Stimulated activated memory B cell treated with anti-CD40 and anti-IgM and Interleukin-4, amounts not matched to agents 10 μg/mL and 1 μg/mL and 100 μg/mL, for 72 hours (primary cell): ENCODE measurements around the gene ADARB2.

Source experiments
- ATAC-seq: fragments of 150-1000 bp; cut with Tn5 transposase; 2 replicates; pipeline ENCODE4 v1.10.0; 2021
- H3K27ac Mint-ChIP-seq: one replicate; pipeline ENCODE4 v1.8.0; 2022; ENCODE audit warnings: mild to moderate bottlenecking, mixed read lengths
- H3K27me3 Mint-ChIP-seq: one replicate; pipeline ENCODE4 v1.8.0; 2022; ENCODE audit warnings: mixed read lengths
- H3K36me3 Mint-ChIP-seq: one replicate; pipeline ENCODE4 v1.8.0; 2022; ENCODE audit warnings: mixed read lengths
- H3K4me1 Mint-ChIP-seq: one replicate; pipeline ENCODE4 v1.8.0; 2022; ENCODE audit warnings: mixed read lengths
- H3K4me3 Mint-ChIP-seq: one replicate; pipeline ENCODE4 v1.8.0; 2022; ENCODE audit warnings: mild to moderate bottlenecking, moderate library complexity, mixed read lengths
- H3K9me3 Mint-ChIP-seq: one replicate; pipeline ENCODE4 v1.8.0; 2022; ENCODE audit warnings: mixed read lengths

Gene ADARB2

GRCh38 chr10:1744524-1744923, 7.2 kb upstream of the ADARB2 start:
- Mint-ChIP-seq H3K9me3 (peaks cover 9% of the 10 kb centered on the region), H3K4me3 (no peak overlapping the region), H3K27ac (no peak overlapping the region), H3K27me3 (peaks cover 61% of the 10 kb centered on the region), H3K4me1 (no peaks in the 10 kb centered on the region), H3K36me3 (peaks cover 3% of the 10 kb centered on the region)
- ATAC-seq, result no peak

- Mint-ChIP-seq H3K4me1 (peaks cover under 1% of the 10 kb centered on the region), H3K27ac (no peak overlapping the region), H3K27me3 (peaks cover 71% of the 10 kb centered on the region), H3K4me3 (no peak overlapping the region), H3K36me3 (no peaks in the 10 kb centered on the region), H3K9me3 (no peaks in the 10 kb centered on the region)
- no peak for ATAC-seq
These were observed 5.8 kb upstream of the ADARB2 start for GRCh38 chr10:1743141-1743540.

GRCh38 chr10:1741450-1741849, 4.1 kb upstream of the ADARB2 start:
- H3K27me3 Mint-ChIP-seq, result peaks cover 86% of the 10 kb centered on the region
- H3K4me3 Mint-ChIP-seq, result no peak overlapping the region
- no peaks in the 10 kb centered on the region for H3K36me3 Mint-ChIP-seq
- H3K4me1 Mint-ChIP-seq, result peaks cover 18% of the 10 kb centered on the region
- no peak overlapping the region for H3K27ac Mint-ChIP-seq
- H3K9me3 Mint-ChIP-seq, result no peaks in the 10 kb centered on the region
- no peak for ATAC-seq

- H3K36me3 Mint-ChIP-seq, result no peaks in the 10 kb centered on the region
- ATAC-seq, result no peak
- H3K4me1 Mint-ChIP-seq, result peaks cover 28% of the 10 kb centered on the region
- H3K4me3 Mint-ChIP-seq, result no peak overlapping the region
- no peak overlapping the region for H3K27ac Mint-ChIP-seq
- peaks cover 88% of the 10 kb centered on the region for H3K27me3 Mint-ChIP-seq
- H3K9me3 Mint-ChIP-seq, result no peaks in the 10 kb centered on the region
These were observed 2.4 kb upstream of the ADARB2 start for GRCh38 chr10:1739751-1740150.

GRCh38 chr10:1738950-1739349, 1.6 kb upstream of the ADARB2 start:
- no peaks in the 10 kb centered on the region for H3K9me3 Mint-ChIP-seq
- no peak overlapping the region for H3K27ac Mint-ChIP-seq
- H3K36me3 Mint-ChIP-seq, result no peaks in the 10 kb centered on the region
- no peak overlapping the region for H3K4me3 Mint-ChIP-seq
- H3K27me3 Mint-ChIP-seq, result peaks cover 80% of the 10 kb centered on the region
- peak; percentile 86 for ATAC-seq
- H3K4me1 Mint-ChIP-seq, result peaks cover 28% of the 10 kb centered on the region

GRCh38 chr10:1736972-1737221, 428 bp downstream of the ADARB2 start:
- Mint-ChIP-seq H3K4me3 (peak overlapping the region; percentile 74), H3K4me1 (peaks cover 28% of the 10 kb centered on the region), H3K9me3 (no peaks in the 10 kb centered on the region), H3K36me3 (no peaks in the 10 kb centered on the region), H3K27me3 (peaks cover 74% of the 10 kb centered on the region), H3K27ac (peak overlapping the region; percentile 73)
- no peak for ATAC-seq

GRCh38 chr10:1736144-1736971, 967 bp downstream of the ADARB2 start:
- Mint-ChIP-seq H3K4me3 (peak overlapping the region; percentile 74), H3K9me3 (no peaks in the 10 kb centered on the region), H3K27me3 (peaks cover 74% of the 10 kb centered on the region), H3K4me1 (peaks cover 28% of the 10 kb centered on the region), H3K27ac (no peak overlapping the region), H3K36me3 (no peaks in the 10 kb centered on the region)
- ATAC-seq, result no peak

- no peak overlapping the region for H3K27ac Mint-ChIP-seq
- H3K9me3 Mint-ChIP-seq, result no peaks in the 10 kb centered on the region
- no peak for ATAC-seq
- H3K4me1 Mint-ChIP-seq, result peaks cover 28% of the 10 kb centered on the region
- peaks cover 72% of the 10 kb centered on the region for H3K27me3 Mint-ChIP-seq
- no peaks in the 10 kb centered on the region for H3K36me3 Mint-ChIP-seq
- H3K4me3 Mint-ChIP-seq, result no peak overlapping the region
These were observed 1.8 kb downstream of the ADARB2 start for GRCh38 chr10:1735562-1735961.

GRCh38 chr10:1734288-1734687, 3.0 kb downstream of the ADARB2 start:
- Mint-ChIP-seq H3K9me3 (no peaks in the 10 kb centered on the region), H3K27ac (no peak overlapping the region), H3K27me3 (peaks cover 59% of the 10 kb centered on the region)

GRCh38 chr10:1733720-1734119, 3.6 kb downstream of the ADARB2 start:
- Mint-ChIP-seq H3K4me3 (no peak overlapping the region), H3K4me1 (peaks cover 28% of the 10 kb centered on the region), H3K27ac (no peak overlapping the region), H3K36me3 (no peaks in the 10 kb centered on the region), H3K9me3 (no peaks in the 10 kb centered on the region), H3K27me3 (peaks cover 54% of the 10 kb centered on the region)
- ATAC-seq, result no peak

More at GRCh38 chr10:1734288-1734687, 3.0 kb downstream of the ADARB2 start:
- Mint-ChIP-seq H3K4me1 (peaks cover 28% of the 10 kb centered on the region), H3K4me3 (no peak overlapping the region), H3K36me3 (no peaks in the 10 kb centered on the region)
- ATAC-seq, result no peak

GRCh38 chr10:1732564-1732996, 4.7 kb downstream of the ADARB2 start:
- no peaks in the 10 kb centered on the region for H3K9me3 Mint-ChIP-seq
- H3K27me3 Mint-ChIP-seq, result peaks cover 56% of the 10 kb centered on the region
- ATAC-seq, result no peak
- H3K4me3 Mint-ChIP-seq, result no peak overlapping the region
- H3K36me3 Mint-ChIP-seq, result no peaks in the 10 kb centered on the region
- no peak overlapping the region for H3K27ac Mint-ChIP-seq
- H3K4me1 Mint-ChIP-seq, result peaks cover 22% of the 10 kb centered on the region

GRCh38 chr10:1731592-1731991, 5.7 kb downstream of the ADARB2 start:
- no peaks in the 10 kb centered on the region for H3K36me3 Mint-ChIP-seq
- no peak overlapping the region for H3K27ac Mint-ChIP-seq
- no peak overlapping the region for H3K4me3 Mint-ChIP-seq
- no peaks in the 10 kb centered on the region for H3K9me3 Mint-ChIP-seq
- peaks cover 12% of the 10 kb centered on the region for H3K4me1 Mint-ChIP-seq
- ATAC-seq, result no peak
- H3K27me3 Mint-ChIP-seq, result peaks cover 56% of the 10 kb centered on the region

GRCh38 chr10:1729751-1730150, 7.6 kb downstream of the ADARB2 start:
- Mint-ChIP-seq H3K27me3 (peaks cover 57% of the 10 kb centered on the region), H3K4me1 (no peaks in the 10 kb centered on the region), H3K9me3 (no peaks in the 10 kb centered on the region), H3K4me3 (no peak overlapping the region), H3K27ac (no peak overlapping the region), H3K36me3 (no peaks in the 10 kb centered on the region)
- ATAC-seq, result no peak

- H3K36me3 Mint-ChIP-seq, result no peaks in the 10 kb centered on the region
- peaks cover 51% of the 10 kb centered on the region for H3K27me3 Mint-ChIP-seq
- no peak for ATAC-seq
- no peaks in the 10 kb centered on the region for H3K4me1 Mint-ChIP-seq
- no peaks in the 10 kb centered on the region for H3K9me3 Mint-ChIP-seq
- no peak overlapping the region for H3K4me3 Mint-ChIP-seq
- H3K27ac Mint-ChIP-seq, result no peak overlapping the region
These were observed 10.5 kb downstream of the ADARB2 start for GRCh38 chr10:1726861-1727260.

- H3K36me3 Mint-ChIP-seq, result no peaks in the 10 kb centered on the region
- H3K27ac Mint-ChIP-seq, result no peak overlapping the region
- H3K9me3 Mint-ChIP-seq, result no peaks in the 10 kb centered on the region
- H3K4me1 Mint-ChIP-seq, result no peaks in the 10 kb centered on the region
- no peak for ATAC-seq
- no peak overlapping the region for H3K4me3 Mint-ChIP-seq
- H3K27me3 Mint-ChIP-seq, result peaks cover 54% of the 10 kb centered on the region
These were observed 12.3 kb downstream of the ADARB2 start for GRCh38 chr10:1724921-1725488.

GRCh38 chr10:1716839-1717238, 20.5 kb downstream of the ADARB2 start:
- Mint-ChIP-seq H3K27ac (no peak overlapping the region), H3K27me3 (peaks cover 79% of the 10 kb centered on the region)

More at GRCh38 chr10:1716839-1717238, 20.5 kb downstream of the ADARB2 start:
- Mint-ChIP-seq H3K4me3 (no peak overlapping the region), H3K4me1 (peaks cover 14% of the 10 kb centered on the region), H3K36me3 (no peaks in the 10 kb centered on the region), H3K9me3 (peaks cover 4% of the 10 kb centered on the region)
- no peak for ATAC-seq
